ENCODE data around the gene STEAP4.

DNA sequence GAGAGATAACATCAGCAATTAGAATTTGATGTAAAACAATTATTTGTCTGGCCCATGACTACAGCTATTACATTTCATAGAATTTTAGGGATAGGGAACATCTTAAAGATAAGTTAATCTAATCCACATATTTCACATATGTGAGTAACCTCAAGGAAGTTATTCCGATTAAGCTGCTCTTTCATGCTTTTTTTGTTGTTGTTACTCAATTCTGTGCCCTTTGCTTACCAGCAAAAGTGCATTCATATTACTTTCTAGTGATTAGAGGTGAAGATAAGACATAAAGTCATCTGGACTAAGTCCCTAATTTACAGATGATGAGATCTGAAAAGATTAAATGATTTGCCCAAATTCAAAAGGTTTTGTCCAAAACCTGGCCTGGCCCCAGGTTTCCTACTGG is 46.0 kb downstream of the STEAP4 start:
- no peak for TF ChIP-seq NRF1 (conservative IDR thresholded peaks at IDR 0.05 in 1 of 2, IDR thresholded peaks at IDR 0.05 in 1 of 2)
- no peak for TF ChIP-seq ZC3H4 (CRISPR knock-in tag; IDR thresholded peaks at IDR 0.05; ENCODE audit: borderline replicate concordance)
- TF ChIP-seq TOE1 (IDR thresholded peaks at IDR 0.05; ENCODE audit: borderline replicate concordance) = no peak
- TF ChIP-seq TOE1 (CRISPR knock-in tag; IDR thresholded peaks at IDR 0.05; ENCODE audit: borderline replicate concordance, low read depth) = no peak
- no peak for TF ChIP-seq PHF20 (IDR thresholded peaks at IDR 0.05; ENCODE audit: partially characterized antibody)
- TF ChIP-seq HDAC1 (IDR thresholded peaks at IDR 0.05) = no peak
- no peak for TF ChIP-seq POLR2A (conservative IDR thresholded peaks at IDR 0.05)
